Colonic mucosa (tissue), 4 donors: ENCODE data around the gene GRIN2C. TPM values are rescaled to one million over a fixed set of nuclear protein-coding genes. Genes with fewer than 3 reads are reported as not detected.

Experiments
- DNase-seq: peaks from one replicate; pipeline ENCODE4 v3.0.0-alpha.2; 2020
- H3K27ac ChIP-seq: fragments of 200-600 bp; one replicate; pipeline ENCODE4 v1.8.0; 2021
- H3K27me3 ChIP-seq: fragments of 200-600 bp; one replicate; pipeline ENCODE4 v1.8.0; 2021
- H3K36me3 ChIP-seq: fragments of 200-600 bp; one replicate; pipeline ENCODE4 v1.8.0; 2021
- H3K4me1 ChIP-seq: fragments of 200-600 bp; one replicate; pipeline ENCODE4 v1.8.0; 2021; ENCODE audit warnings: mild to moderate bottlenecking
- H3K4me3 ChIP-seq: fragments of 200-600 bp; one replicate; pipeline ENCODE4 v1.8.0; 2021
- H3K9ac ChIP-seq, 2 donors: one replicate each; pipeline ENCODE4 v1.7.0; 2013; ENCODE audit warnings: control low read depth in 2 of 2, low read depth in 2 of 2, low read length in 2 of 2
- H3K9me3 ChIP-seq: fragments of 200-600 bp; one replicate; pipeline ENCODE4 v1.8.0; 2021
- intact Hi-C: fragments of 100-400 bp; cut with DNase I; formaldehyde crosslinking; loops from one replicate; pipeline ENCODE4 v1.14.1; 2022
- total RNA-seq, 2 donors: library from RNA; stranded (reverse); fragmentation: NEBNext Ultra II Directional in 1 of 2; extraction: Animal tissue kit (Norgen Biotek cat#: 25700) in 1 of 2; gene quantifications; one replicate each; pipeline ENCODE4 v1.2.1, GENCODE V29; 2021
- TF ChIP-seq, protein P1 (sequence below): fragments of 200-600 bp; IDR thresholded peaks from one replicate; pipeline ENCODE4 v1.8.0; 2022; ENCODE audit warnings: antibody characterized with exemption, mild to moderate bottlenecking
- donor health status: healthy.
- donor health status: DM: no; HTN: no; CAD: no.
- donor health status: DM: no; HTN: no; CAD: no.

The GRIN2C gene
- total RNA-seq, 2 donors from 2014 or later: 0.16 to 0.30 TPM

DNA sequence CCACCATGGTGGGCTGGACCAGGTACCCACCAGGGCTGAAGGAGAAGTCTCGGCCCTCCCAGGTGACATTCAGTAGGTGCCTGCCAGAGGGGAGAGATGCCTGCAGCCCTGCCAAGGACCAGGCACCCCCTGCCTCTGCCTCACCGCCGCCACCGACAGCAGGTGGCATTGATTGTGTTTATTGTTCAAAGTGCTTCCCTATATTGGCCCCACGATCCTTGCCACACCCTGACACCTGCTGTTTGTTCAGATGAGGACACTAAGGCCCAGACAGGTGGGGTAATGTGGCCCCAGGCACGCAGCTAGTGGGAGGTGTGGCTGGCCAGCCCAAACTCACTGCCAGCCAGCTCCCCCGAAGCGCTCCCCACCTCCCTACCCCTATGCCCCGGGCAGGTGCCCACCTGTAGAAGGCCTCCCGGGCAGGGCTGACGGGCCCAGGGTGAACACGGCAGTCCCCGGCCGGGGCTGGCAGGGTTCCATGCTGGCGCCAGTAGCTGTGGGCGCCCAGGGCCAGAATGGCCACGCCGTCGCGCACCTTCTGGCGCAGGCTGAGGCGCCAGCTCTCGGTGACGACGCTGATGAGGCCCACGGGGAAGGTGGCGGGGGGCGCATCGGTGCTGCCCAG is 8.0 kb downstream of the GRIN2C start:
- Histone ChIP-seq H3K27me3 (peaks cover 34% of the 10 kb centered on the region), H3K27ac (no peak overlapping the region), H3K9ac (no peak overlapping the region), H3K9me3 (no peaks in the 10 kb centered on the region), H3K4me1 (no peaks in the 10 kb centered on the region), H3K36me3 (no peaks in the 10 kb centered on the region), H3K4me3 (no peak overlapping the region)
- TF ChIP-seq, protein P1, sequence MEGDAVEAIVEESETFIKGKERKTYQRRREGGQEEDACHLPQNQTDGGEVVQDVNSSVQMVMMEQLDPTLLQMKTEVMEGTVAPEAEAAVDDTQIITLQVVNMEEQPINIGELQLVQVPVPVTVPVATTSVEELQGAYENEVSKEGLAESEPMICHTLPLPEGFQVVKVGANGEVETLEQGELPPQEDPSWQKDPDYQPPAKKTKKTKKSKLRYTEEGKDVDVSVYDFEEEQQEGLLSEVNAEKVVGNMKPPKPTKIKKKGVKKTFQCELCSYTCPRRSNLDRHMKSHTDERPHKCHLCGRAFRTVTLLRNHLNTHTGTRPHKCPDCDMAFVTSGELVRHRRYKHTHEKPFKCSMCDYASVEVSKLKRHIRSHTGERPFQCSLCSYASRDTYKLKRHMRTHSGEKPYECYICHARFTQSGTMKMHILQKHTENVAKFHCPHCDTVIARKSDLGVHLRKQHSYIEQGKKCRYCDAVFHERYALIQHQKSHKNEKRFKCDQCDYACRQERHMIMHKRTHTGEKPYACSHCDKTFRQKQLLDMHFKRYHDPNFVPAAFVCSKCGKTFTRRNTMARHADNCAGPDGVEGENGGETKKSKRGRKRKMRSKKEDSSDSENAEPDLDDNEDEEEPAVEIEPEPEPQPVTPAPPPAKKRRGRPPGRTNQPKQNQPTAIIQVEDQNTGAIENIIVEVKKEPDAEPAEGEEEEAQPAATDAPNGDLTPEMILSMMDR: no peak
- no peak for DNase-seq
- intact Hi-C loops: no loop called here

DNA sequence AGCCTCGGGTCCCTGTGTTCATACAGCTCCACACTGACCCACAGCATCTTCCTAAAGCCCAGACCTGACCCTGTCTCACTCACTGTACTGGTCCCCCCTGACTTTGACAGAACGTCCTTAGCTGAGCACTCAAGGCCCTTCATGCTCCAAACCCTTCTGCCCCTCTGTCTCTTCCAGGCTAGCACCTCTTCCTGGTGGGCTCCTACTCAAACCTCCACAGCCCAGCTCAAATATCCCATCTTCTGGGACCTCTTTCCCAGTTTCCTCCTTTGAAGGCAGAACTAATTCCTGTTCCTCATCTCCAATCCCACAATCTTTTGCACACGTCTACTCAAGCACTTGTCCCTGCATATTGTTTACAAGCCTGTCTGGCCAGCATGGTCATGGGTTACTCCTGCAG is 8.8 kb downstream of the GRIN2C start:
- peaks cover 34% of the 10 kb centered on the region for H3K27me3 ChIP-seq
- no peak overlapping the region for H3K4me3 ChIP-seq
- no peak overlapping the region for H3K27ac ChIP-seq
- DNase-seq: no peak
- no peaks in the 10 kb centered on the region for H3K9me3 ChIP-seq
- TF ChIP-seq, protein P1: no peak
- H3K4me1 ChIP-seq: no peaks in the 10 kb centered on the region
- no peaks in the 10 kb centered on the region for H3K36me3 ChIP-seq
- intact Hi-C loops: no loop called here
- no peak overlapping the region for H3K9ac ChIP-seq

DNA sequence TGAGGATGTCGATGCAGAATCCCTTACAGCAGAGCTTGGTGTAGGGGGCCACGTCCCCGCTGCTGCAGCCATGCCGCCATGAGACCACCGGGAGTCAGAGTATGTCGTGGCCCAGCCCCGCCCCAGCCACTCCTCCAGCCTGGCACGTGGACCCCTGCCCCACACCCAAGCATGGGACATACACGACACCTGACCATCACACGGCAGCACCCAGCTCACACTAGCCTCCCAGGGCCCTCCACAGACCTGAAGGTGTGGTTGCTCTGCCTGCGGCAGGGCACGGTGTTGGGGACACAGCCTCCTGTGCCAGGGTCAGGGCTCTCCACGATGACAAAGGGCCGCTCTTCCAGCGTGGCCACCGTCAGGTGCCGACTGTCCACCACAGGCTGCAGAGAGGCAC is 9.4 kb downstream of the GRIN2C start:
- Histone ChIP-seq H3K36me3 (no peaks in the 10 kb centered on the region), H3K27ac (no peak overlapping the region), H3K4me3 (no peak overlapping the region), H3K4me1 (no peaks in the 10 kb centered on the region), H3K9me3 (no peaks in the 10 kb centered on the region), H3K27me3 (peaks cover 34% of the 10 kb centered on the region), H3K9ac (no peak overlapping the region)
- intact Hi-C loops: no loop called here
- TF ChIP-seq, protein P1: no peak
- DNase-seq: no peak

DNA sequence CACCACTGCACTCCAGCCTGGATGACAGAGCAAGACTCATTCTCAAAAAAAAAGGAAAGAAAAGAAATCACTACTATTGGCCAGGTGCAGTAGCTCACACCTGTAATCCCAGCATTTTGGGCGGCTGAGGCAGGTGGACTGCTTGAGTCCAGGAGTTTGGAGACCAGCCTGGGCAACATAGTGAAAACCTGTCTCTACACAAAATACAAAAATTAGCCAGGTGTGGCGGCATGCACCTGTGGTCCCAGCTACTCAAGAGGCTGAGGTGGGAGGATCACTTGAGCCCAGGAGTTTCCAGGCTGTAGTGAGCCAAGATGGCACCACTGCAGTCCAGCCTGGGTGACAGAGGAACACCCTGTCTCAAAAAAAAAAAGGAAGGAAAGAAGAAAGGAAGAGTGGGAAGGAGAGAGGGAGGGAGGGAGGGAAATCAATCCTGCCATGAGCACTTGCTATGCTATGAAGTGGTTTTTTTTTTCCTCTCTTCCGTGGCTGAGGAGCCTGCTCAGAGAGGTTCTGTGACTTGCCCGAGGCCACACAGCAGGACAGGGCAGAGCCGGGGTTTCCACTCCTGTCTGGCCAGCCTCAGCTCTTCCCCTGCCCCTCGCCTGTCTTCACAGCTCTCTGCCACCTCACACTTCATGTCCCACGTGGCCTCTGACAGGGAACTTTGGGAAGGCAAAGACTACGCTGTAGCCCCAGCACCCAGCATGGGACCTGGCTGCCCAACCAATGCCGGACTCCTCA is 10.9 kb downstream of the GRIN2C start:
- Histone ChIP-seq H3K9me3 (no peaks in the 10 kb centered on the region), H3K4me1 (no peaks in the 10 kb centered on the region), H3K9ac (no peak overlapping the region), H3K4me3 (no peak overlapping the region), H3K27ac (no peak overlapping the region), H3K27me3 (peaks cover 29% of the 10 kb centered on the region), H3K36me3 (no peaks in the 10 kb centered on the region)
- TF ChIP-seq, protein P1: no peak
- intact Hi-C loops: no loop called here
- no peak for DNase-seq

DNA sequence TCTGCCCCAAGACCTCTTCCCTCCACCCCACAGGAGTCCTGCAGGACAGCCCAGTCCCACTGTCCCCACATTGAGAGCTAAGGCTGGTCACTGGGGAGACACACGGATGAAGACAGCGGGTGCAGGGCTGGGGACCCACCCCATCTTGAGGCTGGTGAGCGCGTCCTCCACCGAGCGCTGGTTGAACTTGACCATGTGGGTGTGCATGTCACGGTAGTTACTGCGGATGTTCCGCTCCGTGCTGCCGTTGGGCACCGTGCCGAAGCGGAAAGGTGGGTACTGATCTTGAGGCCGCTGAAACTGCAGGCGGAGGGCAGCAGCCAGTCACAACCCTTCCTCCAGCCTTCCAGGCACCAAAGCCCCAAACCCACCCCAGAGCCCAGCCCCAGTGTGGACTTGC is 13.1 kb downstream of the GRIN2C start:
- Histone ChIP-seq H3K4me3 (no peak overlapping the region), H3K9ac (no peak overlapping the region), H3K9me3 (no peaks in the 10 kb centered on the region), H3K36me3 (no peaks in the 10 kb centered on the region), H3K27ac (no peak overlapping the region), H3K4me1 (no peaks in the 10 kb centered on the region), H3K27me3 (peaks cover 10% of the 10 kb centered on the region)
- TF ChIP-seq, protein P1: no peak
- no peak for DNase-seq
- intact Hi-C loops: no loop called here
